Osteocyte (in vitro differentiated cells): ENCODE data around the gene KRTAP2-3. TPM values are rescaled to one million over a fixed set of nuclear protein-coding genes. Genes with fewer than 3 reads are reported as not detected.
"Not testable (repeated sequence)": the region's sequence is repeated elsewhere in the genome, so short reads cannot be mapped to it uniquely, and the experiment has no call there.

Experiments used
- DNase-seq: peaks from one replicate; pipeline ENCODE4 v3.0.0; 2021; ENCODE audit warnings: mixed read lengths; ENCODE audit not compliant: unreplicated experiment; ENCODE audit errors: extremely low spot score
- H3K27ac Mint-ChIP-seq: one replicate; pipeline ENCODE4 v1.8.0; 2021; ENCODE audit warnings: mild to moderate bottlenecking, mixed read lengths; ENCODE audit not compliant: unreplicated experiment
- H3K27me3 Mint-ChIP-seq: one replicate; pipeline ENCODE4 v1.8.0; 2021; ENCODE audit warnings: mixed read lengths; ENCODE audit not compliant: unreplicated experiment
- H3K36me3 Mint-ChIP-seq: one replicate; pipeline ENCODE4 v1.8.0; 2021; ENCODE audit warnings: mixed read lengths; ENCODE audit not compliant: unreplicated experiment
- H3K4me1 Mint-ChIP-seq: one replicate; pipeline ENCODE4 v1.8.0; 2021; ENCODE audit warnings: mixed read lengths; ENCODE audit not compliant: unreplicated experiment
- H3K4me3 Mint-ChIP-seq: one replicate; pipeline ENCODE4 v1.8.0; 2021; ENCODE audit warnings: mild to moderate bottlenecking, moderate library complexity, mixed read lengths; ENCODE audit not compliant: unreplicated experiment
- H3K9me3 Mint-ChIP-seq: one replicate; pipeline ENCODE4 v1.8.0; 2021; ENCODE audit warnings: mixed read lengths; ENCODE audit not compliant: unreplicated experiment
- total RNA-seq: library from RNA; stranded (reverse); gene quantifications from 2 replicates; pipeline ENCODE4 v1.2.1, GENCODE V29; 2021
- TF ChIP-seq, protein P1 (sequence below): fragments of 200-600 bp; sonication (generic); IDR thresholded peaks from 2 replicates; pipeline ENCODE4 v1.5.0; 2021; ENCODE audit warnings: antibody characterized with exemption, mild to moderate bottlenecking, moderate library complexity

Gene KRTAP2-3
- total RNA-seq, 1 donor from 2014 or later, result not detected

DNA sequence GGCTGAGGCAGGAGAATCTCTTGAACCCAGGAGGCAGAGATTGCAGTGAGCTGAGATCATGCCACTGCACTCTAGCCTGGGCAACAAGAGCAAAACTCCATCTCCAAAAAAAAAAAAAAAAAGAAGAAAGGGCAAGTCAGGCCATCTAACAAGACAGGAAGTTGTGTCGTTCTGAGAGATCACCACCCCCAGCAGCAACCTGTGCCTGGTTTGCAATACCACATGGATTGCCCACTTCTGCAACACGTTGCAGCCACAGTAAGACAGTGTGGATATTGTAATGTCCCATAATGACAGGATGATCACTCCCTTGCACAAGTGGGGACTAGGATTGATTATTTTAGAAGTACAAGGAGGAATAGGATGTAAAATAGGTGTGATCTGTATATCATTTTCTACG lies 9.1 kb upstream of the KRTAP2-3 start:
- no peak overlapping the region for H3K27ac Mint-ChIP-seq
- no peaks in the 10 kb centered on the region for H3K9me3 Mint-ChIP-seq
- peaks cover 8% of the 10 kb centered on the region for H3K4me1 Mint-ChIP-seq
- no peak for DNase-seq
- no peak overlapping the region for H3K4me3 Mint-ChIP-seq
- no peaks in the 10 kb centered on the region for H3K36me3 Mint-ChIP-seq
- TF ChIP-seq, protein P1, sequence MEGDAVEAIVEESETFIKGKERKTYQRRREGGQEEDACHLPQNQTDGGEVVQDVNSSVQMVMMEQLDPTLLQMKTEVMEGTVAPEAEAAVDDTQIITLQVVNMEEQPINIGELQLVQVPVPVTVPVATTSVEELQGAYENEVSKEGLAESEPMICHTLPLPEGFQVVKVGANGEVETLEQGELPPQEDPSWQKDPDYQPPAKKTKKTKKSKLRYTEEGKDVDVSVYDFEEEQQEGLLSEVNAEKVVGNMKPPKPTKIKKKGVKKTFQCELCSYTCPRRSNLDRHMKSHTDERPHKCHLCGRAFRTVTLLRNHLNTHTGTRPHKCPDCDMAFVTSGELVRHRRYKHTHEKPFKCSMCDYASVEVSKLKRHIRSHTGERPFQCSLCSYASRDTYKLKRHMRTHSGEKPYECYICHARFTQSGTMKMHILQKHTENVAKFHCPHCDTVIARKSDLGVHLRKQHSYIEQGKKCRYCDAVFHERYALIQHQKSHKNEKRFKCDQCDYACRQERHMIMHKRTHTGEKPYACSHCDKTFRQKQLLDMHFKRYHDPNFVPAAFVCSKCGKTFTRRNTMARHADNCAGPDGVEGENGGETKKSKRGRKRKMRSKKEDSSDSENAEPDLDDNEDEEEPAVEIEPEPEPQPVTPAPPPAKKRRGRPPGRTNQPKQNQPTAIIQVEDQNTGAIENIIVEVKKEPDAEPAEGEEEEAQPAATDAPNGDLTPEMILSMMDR, result no peak
- no peaks in the 10 kb centered on the region for H3K27me3 Mint-ChIP-seq

DNA sequence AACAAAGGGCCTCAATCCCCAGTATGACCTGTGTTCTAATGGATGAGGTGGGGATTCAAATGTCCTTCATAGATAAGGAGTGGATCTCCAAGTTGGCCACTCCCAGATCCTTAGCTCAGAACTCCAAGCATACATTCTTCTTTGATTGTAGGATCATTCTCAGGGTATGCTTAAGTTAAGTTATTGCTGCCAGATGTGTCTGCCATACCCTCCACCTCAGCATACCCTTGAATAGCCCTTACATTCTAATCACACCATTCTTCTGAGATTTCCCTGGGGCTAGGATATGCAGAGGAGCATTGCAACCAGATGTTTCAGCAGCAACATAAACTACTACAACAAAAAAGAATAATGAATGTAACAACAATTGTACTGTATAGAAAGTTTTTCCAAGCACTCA lies 7.4 kb upstream of the KRTAP2-3 start:
- Mint-ChIP-seq H3K4me3 (no peak overlapping the region), H3K27me3 (no peaks in the 10 kb centered on the region), H3K36me3 (no peaks in the 10 kb centered on the region), H3K4me1 (peaks cover 21% of the 10 kb centered on the region), H3K27ac (no peak overlapping the region), H3K9me3 (no peaks in the 10 kb centered on the region)
- no peak for DNase-seq
- TF ChIP-seq, protein P1, result no peak

DNA sequence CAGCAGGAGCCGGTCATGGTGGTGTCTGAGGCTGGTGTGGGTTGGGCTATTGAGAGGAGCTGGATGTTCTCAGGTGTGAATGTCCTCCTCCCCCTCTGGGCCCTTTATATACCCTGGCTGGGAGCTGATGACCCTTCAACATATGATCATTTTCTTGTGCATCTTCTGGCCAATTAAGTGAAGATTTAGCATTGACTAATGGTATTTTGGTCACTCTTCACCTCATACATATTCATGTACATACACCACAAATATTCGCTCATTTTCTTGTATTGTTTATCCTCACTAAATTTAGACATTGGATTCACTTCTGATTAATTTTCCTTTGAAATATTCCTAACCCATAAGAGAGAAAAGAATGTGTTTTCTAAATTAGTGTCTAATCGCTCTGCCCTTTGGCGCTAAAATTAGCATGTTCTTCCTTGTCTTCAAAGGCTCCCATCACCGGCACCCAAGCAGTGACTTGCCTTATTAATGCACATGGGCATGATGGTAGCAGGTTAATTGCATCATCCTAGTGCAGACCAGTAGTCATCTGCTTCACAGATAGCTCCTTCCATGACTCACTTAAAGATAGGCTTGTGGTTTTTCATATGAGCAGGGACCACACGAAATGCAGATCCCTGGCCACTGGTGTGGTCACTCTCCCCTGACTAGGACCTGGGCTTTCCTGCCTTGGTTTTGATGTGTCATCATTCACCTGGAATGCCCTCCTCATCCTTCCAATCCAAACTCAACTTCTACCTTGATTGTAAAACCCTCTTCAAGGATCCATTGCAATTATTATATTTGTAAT lies 6.1 kb upstream of the KRTAP2-3 start, which contains the start of gene KRTAP2-4:
Gene KRTAP2-4, minus strand, starts transcription at position 51 of the 796 bp plus-strand sequence. Its CDS starts 34 bp downstream, at position 17.
- H3K4me3 Mint-ChIP-seq, result no peak within 1 kb of the TSS
- no peak within 1 kb of the TSS for H3K27ac Mint-ChIP-seq
- TF ChIP-seq, protein P1, result no peak
- DNase-seq, result no peak
- no peaks in the 10 kb centered on the region for H3K36me3 Mint-ChIP-seq
- no peaks in the 10 kb centered on the region for H3K9me3 Mint-ChIP-seq
- no peaks in the 10 kb centered on the region for H3K27me3 Mint-ChIP-seq
- H3K4me1 Mint-ChIP-seq, result peaks cover 34% of the 10 kb centered on the region

DNA sequence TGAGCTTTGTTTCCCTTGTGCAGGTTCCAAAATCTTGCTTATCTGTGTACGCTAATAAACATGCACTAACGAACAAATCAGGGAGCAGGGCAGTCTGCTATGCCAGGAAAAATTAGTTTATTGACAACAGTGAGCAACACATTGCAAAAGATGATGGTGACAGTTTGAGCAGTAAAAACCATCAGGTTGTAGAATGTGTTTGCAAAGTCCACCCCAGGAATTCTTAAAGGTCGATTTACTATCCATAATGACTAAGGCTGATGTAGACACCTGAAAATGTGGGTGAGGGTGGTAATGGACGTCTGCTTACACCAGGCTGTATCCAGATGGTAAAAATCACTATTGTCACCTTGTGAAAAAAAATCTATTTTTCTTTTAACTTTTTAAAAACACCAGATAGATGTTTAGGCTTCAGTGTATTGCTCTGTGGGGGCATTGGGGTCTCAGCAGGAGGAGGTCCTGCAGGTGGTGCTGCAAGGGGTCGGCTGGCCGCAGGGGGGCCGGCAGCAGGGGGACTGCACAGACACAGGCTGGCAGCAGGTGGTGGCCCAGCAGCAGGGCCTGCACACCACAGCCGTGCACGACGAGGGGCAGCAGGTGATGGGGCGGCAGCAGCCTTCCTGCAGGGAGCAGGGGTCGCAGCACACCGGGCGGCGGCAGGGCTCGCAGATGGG lies 5.2 kb upstream of the KRTAP2-3 start:
- not testable (repeated sequence) for H3K27ac Mint-ChIP-seq, H3K9me3 Mint-ChIP-seq, H3K36me3 Mint-ChIP-seq, DNase-seq, H3K4me3 Mint-ChIP-seq, H3K27me3 Mint-ChIP-seq
- H3K4me1 Mint-ChIP-seq, result peaks cover 42% of the 10 kb centered on the region

DNA sequence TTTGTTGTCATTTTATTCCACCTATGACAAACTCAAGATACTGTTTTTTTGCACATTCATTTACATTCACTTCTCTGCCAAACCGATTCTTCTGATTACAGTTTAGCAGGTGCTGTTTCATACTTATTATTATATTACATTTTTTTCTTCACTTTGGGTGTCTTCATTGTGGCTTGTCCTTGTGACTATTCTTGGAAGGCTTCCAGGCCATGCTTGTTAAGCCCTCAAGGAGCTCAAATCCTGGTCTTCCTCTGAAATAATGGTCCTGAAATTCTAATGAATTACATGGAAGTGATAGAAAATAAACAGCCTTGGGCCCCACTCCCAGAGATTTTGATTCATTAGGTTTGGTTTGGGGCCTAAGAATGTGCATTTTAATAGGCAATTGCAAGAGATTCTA lies 4.4 kb upstream of the KRTAP2-3 start:
- TF ChIP-seq, protein P1, result no peak
- Mint-ChIP-seq H3K4me1 (peaks cover 48% of the 10 kb centered on the region), H3K27me3 (no peaks in the 10 kb centered on the region), H3K36me3 (no peaks in the 10 kb centered on the region), H3K9me3 (no peaks in the 10 kb centered on the region), H3K4me3 (no peak overlapping the region), H3K27ac (no peak overlapping the region)
- no peak for DNase-seq
